WERI-Rb-1 (cell line): ENCODE results near the gene HID1.

Experiments used
- DNase-seq: peaks from one replicate; pipeline ENCODE4 v3.0.0-alpha.2; 2020
- H3K27ac ChIP-seq: fragments of 250-450 bp; sonication (Bioruptor Pico); 2 replicates; pipeline ENCODE4 v1.5.1; 2020; ENCODE audit warnings: mild to moderate bottlenecking, moderate library complexity
- H3K27me3 ChIP-seq: fragments of 250-450 bp; sonication (Bioruptor Pico); 2 replicates; pipeline ENCODE4 v1.5.1; 2021; ENCODE audit warnings: mild to moderate bottlenecking, low read depth, moderate library complexity; ENCODE audit not compliant: insufficient read depth, severe bottlenecking
- H3K36me3 ChIP-seq: fragments of 250-450 bp; sonication (Bioruptor Pico); 2 replicates; pipeline ENCODE4 v1.5.1; 2020; ENCODE audit warnings: mild to moderate bottlenecking, moderate library complexity
- H3K4me3 ChIP-seq: 2 replicates; pipeline ENCODE4 v1.5.1; 2011; ENCODE audit warnings: low read depth, mild to moderate bottlenecking, control low read depth, low read length
- H3K9me3 ChIP-seq: fragments of 250-450 bp; sonication (Bioruptor Pico); 2 replicates; pipeline ENCODE4 v1.5.1; 2021; ENCODE audit warnings: mild to moderate bottlenecking, moderate library complexity; ENCODE audit not compliant: severe bottlenecking
- TF ChIP-seq, protein P1 (sequence below): IDR thresholded peaks from 2 replicates; pipeline ENCODE4 v1.5.1; 2011; ENCODE audit warnings: low read depth, mild to moderate bottlenecking, control low read depth, inconsistent platforms, low read length

The HID1 gene

DNA sequence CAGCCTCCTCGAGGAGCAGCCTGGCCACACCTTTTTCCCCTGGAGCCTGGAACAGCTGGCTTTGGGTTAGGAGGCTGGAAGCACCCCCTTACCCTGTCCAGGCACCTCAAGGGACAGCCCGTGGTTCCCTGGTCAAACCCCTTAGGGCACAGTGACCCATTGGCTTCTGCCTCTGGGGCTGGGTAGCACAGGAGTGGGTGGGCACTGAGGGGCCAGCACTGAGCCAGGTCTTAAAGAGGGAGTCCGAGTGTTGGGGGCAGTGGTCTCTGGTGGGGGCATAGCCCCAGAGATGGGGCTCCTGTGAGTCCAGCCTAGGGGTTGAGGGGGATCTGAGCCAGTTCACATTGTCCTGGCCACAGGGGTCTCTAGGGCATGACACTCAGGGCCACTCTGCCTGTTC, 21.5 kb downstream of the HID1 start:
- Histone ChIP-seq H3K4me3 (no peak overlapping the region), H3K36me3 (peaks cover 25% of the 10 kb centered on the region), H3K9me3 (no peaks in the 10 kb centered on the region), H3K27ac (no peak overlapping the region), H3K27me3 (no peaks in the 10 kb centered on the region)
- no peak for DNase-seq
- TF ChIP-seq, protein P1, sequence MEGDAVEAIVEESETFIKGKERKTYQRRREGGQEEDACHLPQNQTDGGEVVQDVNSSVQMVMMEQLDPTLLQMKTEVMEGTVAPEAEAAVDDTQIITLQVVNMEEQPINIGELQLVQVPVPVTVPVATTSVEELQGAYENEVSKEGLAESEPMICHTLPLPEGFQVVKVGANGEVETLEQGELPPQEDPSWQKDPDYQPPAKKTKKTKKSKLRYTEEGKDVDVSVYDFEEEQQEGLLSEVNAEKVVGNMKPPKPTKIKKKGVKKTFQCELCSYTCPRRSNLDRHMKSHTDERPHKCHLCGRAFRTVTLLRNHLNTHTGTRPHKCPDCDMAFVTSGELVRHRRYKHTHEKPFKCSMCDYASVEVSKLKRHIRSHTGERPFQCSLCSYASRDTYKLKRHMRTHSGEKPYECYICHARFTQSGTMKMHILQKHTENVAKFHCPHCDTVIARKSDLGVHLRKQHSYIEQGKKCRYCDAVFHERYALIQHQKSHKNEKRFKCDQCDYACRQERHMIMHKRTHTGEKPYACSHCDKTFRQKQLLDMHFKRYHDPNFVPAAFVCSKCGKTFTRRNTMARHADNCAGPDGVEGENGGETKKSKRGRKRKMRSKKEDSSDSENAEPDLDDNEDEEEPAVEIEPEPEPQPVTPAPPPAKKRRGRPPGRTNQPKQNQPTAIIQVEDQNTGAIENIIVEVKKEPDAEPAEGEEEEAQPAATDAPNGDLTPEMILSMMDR, result no peak

DNA sequence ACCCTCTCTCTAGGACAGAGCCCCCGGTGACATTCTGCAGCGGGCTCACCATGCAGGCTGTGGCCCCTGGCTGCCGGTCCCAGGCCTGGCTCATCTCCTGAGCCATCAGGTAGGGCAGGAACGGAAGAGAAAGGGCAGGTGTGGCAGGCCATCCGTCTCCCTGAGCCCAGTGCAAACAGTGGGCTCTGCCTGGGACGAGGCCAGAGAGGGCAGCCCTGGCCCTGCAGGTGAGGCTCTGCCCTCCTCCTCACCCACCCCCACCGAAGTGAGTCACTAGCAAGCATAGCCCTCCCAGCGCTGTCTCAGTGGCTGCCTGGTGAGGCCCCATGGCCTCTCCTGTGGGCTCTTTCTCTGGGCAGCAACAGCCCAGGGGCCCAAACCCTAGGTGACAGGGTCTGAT, 22.4 kb downstream of the HID1 start:
- H3K36me3 ChIP-seq, result peaks cover 29% of the 10 kb centered on the region
- H3K27ac ChIP-seq, result no peak overlapping the region; the same call in 1 of the 2 replicates
- DNase-seq, result no peak
- H3K4me3 ChIP-seq, result no peak overlapping the region
- TF ChIP-seq, protein P1, result no peak
- no peaks in the 10 kb centered on the region for H3K27me3 ChIP-seq
- no peaks in the 10 kb centered on the region for H3K9me3 ChIP-seq

DNA sequence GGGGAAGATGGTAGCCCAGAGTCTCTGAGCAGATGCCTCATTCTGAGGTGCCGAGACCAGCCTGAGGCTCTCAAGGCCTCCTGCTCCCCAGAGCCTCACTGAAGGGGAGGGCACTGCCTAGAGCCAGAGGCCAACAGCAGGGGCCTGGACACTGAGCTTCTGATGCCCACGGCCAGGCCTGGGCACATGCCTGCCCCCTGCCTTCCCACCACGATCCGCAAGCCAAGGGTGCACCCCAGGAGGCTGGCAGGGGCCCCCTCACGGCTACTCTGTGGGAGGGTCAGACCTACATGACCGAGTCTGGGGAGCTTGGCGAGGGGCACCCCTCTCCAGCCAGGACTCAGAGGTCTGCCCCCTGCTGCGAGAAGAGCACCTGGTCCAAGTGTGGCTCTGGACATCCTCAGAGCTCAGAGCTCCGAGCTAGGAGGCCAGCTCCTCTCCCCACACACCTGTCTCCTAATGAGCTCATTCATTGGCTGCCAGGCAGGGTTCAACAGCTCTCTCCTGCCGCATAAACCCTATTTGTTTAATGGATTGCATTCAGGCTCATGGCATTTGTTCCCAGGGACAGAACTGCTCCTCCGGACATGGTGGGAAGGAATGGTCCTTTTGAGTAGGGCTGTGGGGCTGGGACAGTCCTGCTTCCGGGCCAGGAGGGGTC, 23.0 kb downstream of the HID1 start:
- TF ChIP-seq, protein P1, result no peak
- H3K27ac ChIP-seq, result no peak overlapping the region
- H3K9me3 ChIP-seq, result no peaks in the 10 kb centered on the region
- no peak overlapping the region for H3K4me3 ChIP-seq
- no peak for DNase-seq
- no peaks in the 10 kb centered on the region for H3K27me3 ChIP-seq
- peaks cover 35% of the 10 kb centered on the region for H3K36me3 ChIP-seq

DNA sequence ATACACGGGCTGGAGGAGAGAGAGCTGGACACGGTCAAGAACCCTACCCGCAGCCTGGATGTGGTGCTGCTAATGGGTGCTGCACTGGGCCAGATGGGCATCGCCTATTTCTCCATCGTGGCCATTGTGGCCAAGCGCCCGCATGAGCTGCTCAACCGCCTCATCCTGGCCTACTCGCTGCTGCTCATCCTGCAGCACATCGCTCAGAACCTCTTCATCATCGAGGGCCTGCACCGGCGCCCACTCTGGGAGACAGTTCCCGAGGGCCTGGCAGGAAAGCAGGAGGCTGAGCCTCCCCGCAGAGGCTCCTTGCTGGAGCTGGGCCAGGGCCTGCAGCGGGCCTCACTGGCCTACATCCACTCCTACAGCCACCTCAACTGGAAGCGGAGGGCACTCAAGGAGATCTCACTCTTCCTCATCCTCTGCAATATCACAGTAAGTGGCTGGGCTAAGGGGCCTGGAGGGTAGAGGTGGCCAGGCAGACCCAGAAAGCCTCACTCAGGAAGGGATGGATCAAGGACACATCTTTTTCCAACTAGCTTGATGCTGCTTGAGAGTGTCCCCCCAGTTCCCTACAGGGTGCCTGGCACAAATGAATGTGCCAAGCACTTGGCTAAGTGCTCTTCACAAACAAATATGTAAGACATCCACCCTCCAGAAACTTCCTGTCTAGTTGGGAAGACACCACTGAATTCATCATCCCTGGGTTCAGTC, 25.4 kb downstream of the HID1 start:
- H3K9me3 ChIP-seq, result no peaks in the 10 kb centered on the region
- no peak overlapping the region for H3K4me3 ChIP-seq
- TF ChIP-seq, protein P1, result no peak
- no peaks in the 10 kb centered on the region for H3K27me3 ChIP-seq
- no peak overlapping the region for H3K27ac ChIP-seq
- no peak for DNase-seq
- peaks cover 56% of the 10 kb centered on the region for H3K36me3 ChIP-seq

DNA sequence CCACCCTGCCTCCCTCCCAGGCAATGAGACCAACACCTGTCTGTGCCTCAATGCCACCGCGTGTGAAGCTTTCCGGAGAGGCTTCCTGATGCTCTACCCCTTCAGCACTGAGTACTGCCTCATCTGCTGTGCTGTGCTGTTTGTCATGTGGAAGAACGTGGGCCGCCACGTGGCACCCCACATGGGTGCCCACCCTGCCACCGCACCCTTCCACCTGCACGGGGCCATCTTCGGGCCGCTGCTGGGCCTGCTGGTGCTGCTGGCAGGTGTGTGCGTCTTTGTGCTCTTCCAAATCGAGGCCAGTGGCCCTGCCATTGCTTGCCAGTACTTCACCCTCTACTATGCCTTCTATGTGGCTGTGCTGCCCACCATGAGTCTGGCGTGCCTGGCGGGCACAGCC, 25.9 kb downstream of the HID1 start:
- Histone ChIP-seq H3K9me3 (no peaks in the 10 kb centered on the region), H3K4me3 (no peak overlapping the region), H3K27ac (no peak overlapping the region), H3K36me3 (peaks cover 62% of the 10 kb centered on the region), H3K27me3 (no peaks in the 10 kb centered on the region)
- TF ChIP-seq, protein P1, result no peak
- DNase-seq, result no peak
